Activated effector memory CD4-positive, alpha-beta T cell treated with anti-CD3 and anti-CD28 coated beads, Interleukin-2, amount 50 U/mL, for 16 hours (primary cell): ENCODE measurements around the gene GARIN5A.
"Not testable (repeated sequence)": the region's sequence is repeated elsewhere in the genome, so short reads cannot be mapped to it uniquely, and the experiment has no call there.

Experiments
- DNase-seq: peaks from one replicate; pipeline ENCODE4 v3.0.0-alpha.2; 2020

Gene GARIN5A

GRCh38 chr19:50461066-50461875 lies 15.4 kb downstream of the GARIN5A start:
- DNase-seq: peak; percentile 82

- no peak for DNase-seq
These were observed 16.4 kb downstream of the GARIN5A start for GRCh38 chr19:50460161-50460765.

- no peak for DNase-seq
These were observed 17.0 kb downstream of the GARIN5A start for GRCh38 chr19:50459638-50460037.

- no peak for DNase-seq
These were observed 17.6 kb downstream of the GARIN5A start for GRCh38 chr19:50459067-50459456.

GRCh38 chr19:50458396-50459066 lies 18.1 kb downstream of the GARIN5A start:
- no peak for DNase-seq

GRCh38 chr19:50457300-50457699 lies 19.3 kb downstream of the GARIN5A start:
- DNase-seq: no peak

GRCh38 chr19:50455992-50456391 lies 20.7 kb downstream of the GARIN5A start:
- no peak for DNase-seq

GRCh38 chr19:50453243-50453642 lies 23.4 kb downstream of the GARIN5A start:
- no peak for DNase-seq

- DNase-seq: no peak
These were observed 25.5 kb downstream of the GARIN5A start for GRCh38 chr19:50451223-50451534.

- DNase-seq: no peak
These were observed 26.1 kb downstream of the GARIN5A start for GRCh38 chr19:50450369-50451222.

- no peak for DNase-seq
These were observed 27.3 kb downstream of the GARIN5A start for GRCh38 chr19:50449236-50449899.

- DNase-seq: no peak
These were observed 28.9 kb downstream of the GARIN5A start for GRCh38 chr19:50447750-50448149.

- no peak for DNase-seq
These were observed 29.6 kb downstream of the GARIN5A start for GRCh38 chr19:50447053-50447452.

GRCh38 chr19:50444059-50444458 lies 32.6 kb downstream of the GARIN5A start:
- no peak for DNase-seq

- DNase-seq: not testable (repeated sequence)
These were observed 37.5 kb downstream of the GARIN5A start for GRCh38 chr19:50439130-50439529.

- DNase-seq: no peak
These were observed 38.7 kb downstream of the GARIN5A start for GRCh38 chr19:50437862-50438449.

- no peak for DNase-seq
These were observed 41.0 kb downstream of the GARIN5A start for GRCh38 chr19:50435627-50436026.

- DNase-seq: no peak
These were observed 41.4 kb downstream of the GARIN5A start for GRCh38 chr19:50435221-50435620.

GRCh38 chr19:50434525-50434924 lies 42.1 kb downstream of the GARIN5A start:
- DNase-seq: no peak

GRCh38 chr19:50433201-50434180 lies 43.2 kb downstream of the GARIN5A start:
- no peak for DNase-seq
